Heart right ventricle (tissue), 16 donors: ENCODE measurements around the gene FGD4. TPM values are rescaled to one million over a fixed set of nuclear protein-coding genes. Genes with fewer than 3 reads are reported as not detected.

Source experiments
- ATAC-seq, 8 donors: fragments of 200-7000 bp; cut with Tn5 transposase; one replicate each; pipeline ENCODE4 v1.9.1; 2020; ENCODE audit warnings: mild to moderate bottlenecking in 8 of 8, moderate library complexity in 8 of 8, moderate number of reproducible peaks in 1 of 8
- DNase-seq, 2 donors: peaks; one replicate each; pipeline ENCODE4 v3.0.0-alpha.2; 2020
- H3K27ac ChIP-seq, 10 donors: fragments of 200-600 bp; sonication (generic) in 2 of 10; one replicate each; pipeline versions ENCODE4 v1.5.0 to v1.8.0; 2020 to 2022; ENCODE audit warnings: mild to moderate bottlenecking in 3 of 10
- H3K27me3 ChIP-seq, 7 donors: fragments of 200-600 bp; one replicate each; pipeline ENCODE4 v1.8.0; 2021 to 2022; ENCODE audit warnings: mild to moderate bottlenecking in 2 of 7
- H3K36me3 ChIP-seq, 9 donors: fragments of 200-600 bp; sonication (generic) in 1 of 9; one replicate each; pipeline versions ENCODE4 v1.5.0 to v1.8.0; 2020 to 2022; ENCODE audit warnings: mild to moderate bottlenecking in 2 of 9
- H3K4me1 ChIP-seq, 9 donors: fragments of 200-600 bp; sonication (generic) in 1 of 9; one replicate each; pipeline versions ENCODE4 v1.5.0 to v1.8.0; 2020 to 2022; ENCODE audit warnings: mild to moderate bottlenecking in 4 of 9
- H3K4me3 ChIP-seq, 10 donors: fragments of 200-600 bp; sonication (generic) in 2 of 10; one replicate each; pipeline versions ENCODE4 v1.5.0 to v1.8.0; 2020 to 2022; ENCODE audit warnings: mild to moderate bottlenecking in 7 of 10, moderate library complexity in 2 of 10
- H3K9me3 ChIP-seq, 11 donors: fragments of 200-600 bp in 10 of 11; sonication (generic) in 2 of 11; one replicate each; pipeline versions ENCODE4 v1.5.0 to v1.8.0; 2013 to 2022; ENCODE audit warnings: mild to moderate bottlenecking in 2 of 11, control low read depth in 1 of 11, moderate library complexity in 1 of 11
- CTCF ChIP-seq, 9 donors: fragments of 200-600 bp; sonication (generic) in 2 of 9; IDR thresholded peaks; one replicate each; pipeline versions ENCODE4 v1.5.0 to v1.8.0; 2021 to 2022; ENCODE audit warnings: antibody characterized with exemption in 9 of 9, mild to moderate bottlenecking in 5 of 9, moderate library complexity in 1 of 9
- WGBS, 2 donors: extraction: QIAGEN DNeasy Blood & Tissue Kit; methylation state at CpG; one replicate each; pipeline ENCODE4 v1.1.7; 2013; ENCODE audit warnings: inconsistent platforms in 1 of 2; 5-methylcytosine and 5-hydroxymethylcytosine counted together
- intact Hi-C, 10 donors: fragments of 100-400 bp; cut with DNase I; formaldehyde crosslinking; loops; one replicate each; pipeline versions ENCODE4 v1.11.1 to v1.14.2; 2022
- polyA plus RNA-seq, 2 donors: library from polyadenylated mRNA; stranded (reverse); fragments of 200-250 nt; gene quantifications; one replicate each; pipeline ENCODE4 v1.2.3, GENCODE V29; 2013
- total RNA-seq, 10 donors: library from RNA; stranded (reverse); fragmentation: NEBNext Ultra II Directional in 3 of 10; extraction: Animal tissue kit (Norgen Biotek cat#: 25700) in 3 of 10; gene quantifications; one replicate each; pipeline versions ENCODE4 v1.2.1 to v1.2.4, GENCODE V29; 2021 to 2023
- donor health status: Arrhythmogenic right ventricular cardiomyopathy.
- donor health status: ischemic (EF 13 %, LVEDD 7.1; RV severe dilation, severe dysfunction).
- donor health status: healthy with polysubstance abuse.
- donor health status: DM: no; HTN: yes; CAD: no.
- donor health status: DM: no; HTN: no; CAD: no.
- donor health status: ischemic (EF 25% LVEDD 6.9; RV normal size, moderate dysfunction).
- donor health status: ischemic (EF 25% LVEDD 5.7; RV mildly dilated, moderate dysfunction).
- donor health status: healthy.
- donor health status: DM: yes; HTN: yes; CAD: no.
- donor health status: Ischemic cardiomyopathy.
- donor health status: ischemic (EF 35%, LVEDD 5.7; RV mildly dilated, moderate dysfunction).
- donor health status: nonischemic (EF 11% LVEDD 7.7; RV severe dilation, severe dysfunction).
- donor health status: DM: yes; HTN: yes; CAD: no.
- donor health status: PGD.
- donor health status: ischemic (EF 29% LVEDD 5.4; RV normal size, mild dysfunction).
- donor health status: nonischemic (EF 23%, LVEDD 6.1; RV moderate dilation, normal function).

The FGD4 gene
- total and polyA plus RNA-seq, 12 donors, result 2.6 to 36.9 (median 25.5) TPM

GRCh38 chr12:32615441-32615840 lies 216.1 kb downstream of the FGD4 start:
- H3K27me3 ChIP-seq, result no peaks in the 10 kb centered on the region
- WGBS, 2 donors, result 84 to 86% methylated on average over 6 of the region's 6 CpGs
- no peaks in the 10 kb centered on the region for H3K9me3 ChIP-seq
- TF ChIP-seq CTCF (IDR thresholded peaks at IDR 0.05), result no peak
- peaks cover 0 to 93% (median 30%) of the 10 kb centered on the region in 9 donors for H3K36me3 ChIP-seq
- no peak overlapping the region for H3K4me3 ChIP-seq
- peaks cover 0 to 28% (median 14%) of the 10 kb centered on the region in 9 donors for H3K4me1 ChIP-seq
- no peak for ATAC-seq
- no peak for DNase-seq
- no peak overlapping the region for H3K27ac ChIP-seq
- intact Hi-C loops, result no loop called here

DNA sequence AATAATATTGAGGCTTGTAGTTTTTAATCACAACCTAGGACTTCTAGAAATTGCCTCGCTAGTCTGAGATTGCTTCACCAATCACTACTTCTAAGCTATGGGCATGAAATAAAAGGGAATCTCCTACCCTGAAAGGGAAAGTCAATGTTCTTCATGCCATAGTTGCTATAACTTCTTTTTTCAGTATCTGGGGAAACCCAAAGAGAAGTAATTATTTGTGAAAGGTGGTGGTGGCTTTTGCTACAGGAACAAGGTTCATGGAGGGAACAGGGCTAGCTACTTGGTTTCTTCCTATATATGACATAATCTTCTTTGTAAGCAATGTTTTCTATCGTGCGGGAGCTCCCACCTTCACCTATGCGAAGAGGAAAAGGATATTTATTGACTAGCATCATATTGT lies 218.2 kb downstream of the FGD4 start:
- 95 to 96% methylated on average over 4 of the region's 4 CpGs for WGBS, 2 donors
- Histone ChIP-seq H3K9me3 (no peaks in the 10 kb centered on the region), H3K27me3 (no peaks in the 10 kb centered on the region), H3K36me3 (peaks cover 0 to 93% (median 21%) of the 10 kb centered on the region in 9 donors), H3K27ac (no peak overlapping the region), H3K4me3 (no peak overlapping the region), H3K4me1 (peaks cover 0 to 17% (median 5%) of the 10 kb centered on the region in 9 donors)
- intact Hi-C loops, result no loop called here
- no peak for TF ChIP-seq CTCF (IDR thresholded peaks at IDR 0.05)
- no peak for ATAC-seq
- no peak for DNase-seq

DNA sequence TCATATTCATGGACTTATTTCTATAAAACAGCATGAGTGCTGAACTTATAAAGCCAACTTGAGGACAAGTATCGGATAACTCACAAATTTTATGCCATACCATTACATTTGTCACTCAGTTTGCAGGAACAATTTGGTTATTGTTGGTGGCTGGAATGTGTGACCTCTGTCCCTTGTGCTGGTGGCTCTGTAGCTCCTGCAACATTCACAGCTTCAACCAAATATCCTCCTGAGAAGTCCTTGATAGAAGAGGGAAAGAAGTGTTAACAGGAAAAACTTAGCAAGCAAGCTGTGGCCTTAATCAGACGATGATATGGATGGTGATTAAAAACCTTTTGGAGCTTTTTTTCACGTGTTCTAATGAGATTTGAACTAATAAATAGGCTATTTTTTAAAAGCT lies 218.8 kb downstream of the FGD4 start:
- Histone ChIP-seq H3K27ac (no peak overlapping the region), H3K4me3 (no peak overlapping the region), H3K4me1 (peaks cover 0 to 11% (median 0%) of the 10 kb centered on the region in 9 donors), H3K36me3 (peaks cover 0 to 93% (median 19%) of the 10 kb centered on the region in 9 donors), H3K9me3 (no peaks in the 10 kb centered on the region), H3K27me3 (no peaks in the 10 kb centered on the region)
- no peak for DNase-seq
- no peak for ATAC-seq
- WGBS, 2 donors, result 82 to 85% methylated on average over 3 of the region's 3 CpGs
- intact Hi-C loops, result no loop called here
- TF ChIP-seq CTCF (IDR thresholded peaks at IDR 0.05), result no peak

- Histone ChIP-seq H3K27ac (no peak overlapping the region), H3K4me3 (no peak overlapping the region), H3K27me3 (no peaks in the 10 kb centered on the region), H3K4me1 (no peaks in the 10 kb centered on the region), H3K36me3 (peaks cover 0 to 100% (median 52%) of the 10 kb centered on the region in 9 donors), H3K9me3 (no peaks in the 10 kb centered on the region)
- intact Hi-C loops, result no loop called here
- DNase-seq, result no peak
- 91 to 93% methylated on average over 4 of the region's 4 CpGs for WGBS, 2 donors
- TF ChIP-seq CTCF (IDR thresholded peaks at IDR 0.05), result no peak
- ATAC-seq, result no peak
Measured at GRCh38 chr12:32627976-32628375, 228.6 kb downstream of the FGD4 start.
